Body of pancreas (tissue), 4 donors: ENCODE results near the gene ALDH3B2.

Source experiments
- POLR2A ChIP-seq, 3 donors: fragments of 450-650 bp; IDR thresholded peaks; one replicate each; pipeline ENCODE4 v1.6.1; 2016; ENCODE audit warnings: antibody characterized with exemption in 3 of 3, mild to moderate bottlenecking in 2 of 3
- TF ChIP-seq, protein P1 (sequence below), 7 experiments: fragments of 450-650 bp in 4 of 7; fragments of 200-600 bp in 3 of 7; sonication (generic) in 3 of 7; IDR thresholded peaks; one replicate each; pipeline ENCODE4 v1.5.1; 2016 to 2019; ENCODE audit warnings: antibody characterized with exemption in 7 of 7

GRCh38 chr11:67632982-67633755, 41.3 kb downstream of the ALDH3B2 start:
- TF ChIP-seq, protein P1, sequence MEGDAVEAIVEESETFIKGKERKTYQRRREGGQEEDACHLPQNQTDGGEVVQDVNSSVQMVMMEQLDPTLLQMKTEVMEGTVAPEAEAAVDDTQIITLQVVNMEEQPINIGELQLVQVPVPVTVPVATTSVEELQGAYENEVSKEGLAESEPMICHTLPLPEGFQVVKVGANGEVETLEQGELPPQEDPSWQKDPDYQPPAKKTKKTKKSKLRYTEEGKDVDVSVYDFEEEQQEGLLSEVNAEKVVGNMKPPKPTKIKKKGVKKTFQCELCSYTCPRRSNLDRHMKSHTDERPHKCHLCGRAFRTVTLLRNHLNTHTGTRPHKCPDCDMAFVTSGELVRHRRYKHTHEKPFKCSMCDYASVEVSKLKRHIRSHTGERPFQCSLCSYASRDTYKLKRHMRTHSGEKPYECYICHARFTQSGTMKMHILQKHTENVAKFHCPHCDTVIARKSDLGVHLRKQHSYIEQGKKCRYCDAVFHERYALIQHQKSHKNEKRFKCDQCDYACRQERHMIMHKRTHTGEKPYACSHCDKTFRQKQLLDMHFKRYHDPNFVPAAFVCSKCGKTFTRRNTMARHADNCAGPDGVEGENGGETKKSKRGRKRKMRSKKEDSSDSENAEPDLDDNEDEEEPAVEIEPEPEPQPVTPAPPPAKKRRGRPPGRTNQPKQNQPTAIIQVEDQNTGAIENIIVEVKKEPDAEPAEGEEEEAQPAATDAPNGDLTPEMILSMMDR (IDR thresholded peaks at IDR 0.05): no peak
- no peak for TF ChIP-seq POLR2A (IDR thresholded peaks at IDR 0.05)
